CD4-positive, CD25-positive, alpha-beta regulatory T cell (primary cell): ENCODE results near the gene BMP2K. TPM values are rescaled to one million over a fixed set of nuclear protein-coding genes. Genes with fewer than 3 reads are reported as not detected.

Experiments used
- ATAC-seq, 2 donors: fragments of 150-1000 bp; cut with Tn5 transposase; one replicate each; pipeline ENCODE4 v1.10.0; 2021; ENCODE audit warnings: low read depth in 2 of 2, moderate number of reproducible peaks in 2 of 2, moderate library complexity in 1 of 2
- DNase-seq, 3 donors: peaks; one replicate each; pipeline versions ENCODE4 v3.0.0 to v3.0.0-alpha.2; 2012 to 2022; ENCODE audit warnings: mixed read lengths in 1 of 3
- H3K27ac ChIP-seq: one replicate; pipeline ENCODE4 v1.7.0; 2013; ENCODE audit warnings: mild to moderate bottlenecking, low read length; ENCODE audit not compliant: insufficient read depth, poor library complexity, severe bottlenecking
- H3K27me3 ChIP-seq: one replicate; pipeline ENCODE4 v1.7.0; 2013; ENCODE audit warnings: low read length; ENCODE audit not compliant: control insufficient read depth, insufficient read depth
- H3K36me3 ChIP-seq: one replicate; pipeline ENCODE4 v1.7.0; 2013; ENCODE audit warnings: mild to moderate bottlenecking, low read length, moderate library complexity; ENCODE audit not compliant: control insufficient read depth, insufficient read depth
- H3K4me1 ChIP-seq: 2 replicates; pipeline ENCODE4 v1.7.0; 2013; ENCODE audit warnings: mild to moderate bottlenecking, low read length; ENCODE audit not compliant: insufficient read depth, control insufficient read depth, poor library complexity, severe bottlenecking
- H3K4me3 ChIP-seq: one replicate; pipeline ENCODE4 v1.7.0; 2013; ENCODE audit warnings: low read depth, mild to moderate bottlenecking, low read length, moderate library complexity
- H3K9me3 ChIP-seq, 2 experiments: 1 replicate in 1 of 2; 2 replicates in 1 of 2; pipeline ENCODE4 v1.7.0; 2013; ENCODE audit warnings: low read length in 2 of 2, mild to moderate bottlenecking in 1 of 2, moderate library complexity in 1 of 2; ENCODE audit not compliant: control insufficient read depth in 2 of 2
- H3K27ac Mint-ChIP-seq, 3 donors: one replicate each; pipeline ENCODE4 v1.8.0; 2020 to 2022; ENCODE audit warnings: mild to moderate bottlenecking in 3 of 3, mixed read lengths in 3 of 3, moderate library complexity in 2 of 3
- H3K27me3 Mint-ChIP-seq: one replicate; pipeline ENCODE4 v1.8.0; 2022; ENCODE audit warnings: mild to moderate bottlenecking, mixed read lengths
- H3K36me3 Mint-ChIP-seq: one replicate; pipeline ENCODE4 v1.8.0; 2020; ENCODE audit warnings: mixed read lengths
- H3K4me1 Mint-ChIP-seq, 4 donors: one replicate each; pipeline ENCODE4 v1.8.0; 2020 to 2022; ENCODE audit warnings: mixed read lengths in 4 of 4, mild to moderate bottlenecking in 1 of 4
- H3K4me3 Mint-ChIP-seq, 4 donors: one replicate each; pipeline ENCODE4 v1.8.0; 2020 to 2022; ENCODE audit warnings: mild to moderate bottlenecking in 4 of 4, mixed read lengths in 4 of 4, moderate library complexity in 3 of 4
- H3K9me3 Mint-ChIP-seq, 7 donors: one replicate each; pipeline ENCODE4 v1.8.0; 2020 to 2022; ENCODE audit warnings: mixed read lengths in 7 of 7, mild to moderate bottlenecking in 3 of 7, moderate library complexity in 2 of 7
- polyA plus RNA-seq, 4 donors: library from polyadenylated mRNA; unstranded; fragments of 300-500 nt; fragmentation: Illumina TruSeq; gene quantifications; one replicate each; pipeline ENCODE4 v1.2.3, GENCODE V29; 2021
- total RNA-seq: library from RNA; stranded (reverse); gene quantifications from one replicate; pipeline ENCODE4 v1.2.3, GENCODE V29; 2022

BMP2K gene
- total and polyA plus RNA-seq, 5 donors from 2014 or later, result 1.2 to 7.8 (median 2.0) TPM

DNA sequence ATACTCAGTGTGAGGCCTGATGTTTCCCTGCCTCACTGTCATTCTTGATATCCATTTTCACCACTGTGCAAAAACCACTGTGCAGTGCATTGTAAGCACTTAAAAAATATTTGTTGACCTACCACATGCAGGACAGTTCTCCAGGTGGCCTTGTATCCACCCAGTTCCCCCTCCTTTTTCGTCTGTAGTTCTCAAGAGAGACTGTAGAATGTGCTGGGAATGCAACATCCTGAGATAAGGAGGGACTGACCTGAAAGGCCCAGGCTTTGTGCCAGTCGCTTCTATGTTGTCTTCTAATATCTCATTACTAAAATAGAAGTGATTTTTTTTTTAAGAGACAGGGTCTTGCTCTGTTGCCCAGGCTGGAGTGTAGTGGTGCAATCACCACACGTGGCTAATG lies 184.8 kb downstream of the BMP2K start:
- Mint-ChIP-seq H3K36me3 (no peaks in the 10 kb centered on the region), H3K4me1 (no peaks in the 10 kb centered on the region), H3K4me3 (no peak overlapping the region), H3K9me3 (no peaks in the 10 kb centered on the region), H3K27ac (no peak overlapping the region), H3K27me3 (peaks cover 13% of the 10 kb centered on the region)
- H3K36me3 ChIP-seq, result no peaks in the 10 kb centered on the region
- ATAC-seq, result no peak
- H3K27ac ChIP-seq, result no peak overlapping the region
- H3K4me3 ChIP-seq, result no peak overlapping the region
- H3K27me3 ChIP-seq, result peaks cover 3% of the 10 kb centered on the region
- no peaks in the 10 kb centered on the region for H3K4me1 ChIP-seq
- no peaks in the 10 kb centered on the region for H3K9me3 ChIP-seq
- DNase-seq, result no peak

Other genes with a start within 250 kb of the BMP2K start
- gene ANXA3, start 224.6 kb upstream of the BMP2K start, total RNA-seq, result not detected
- not detected for gene ANXA3, start 224.6 kb upstream of the BMP2K start, polyA plus RNA-seq
- 23.5 TPM for gene PAQR3, start 163.1 kb downstream of the BMP2K start, total RNA-seq
- gene PAQR3, start 163.1 kb downstream of the BMP2K start, polyA plus RNA-seq, result 10 to 100 TPM in 2 of 4 donors, 1 to 10 TPM in 2; 6.5 to 11.7 (median 9.9) TPM